Nephron progenitor cell (in vitro differentiated cells): ENCODE measurements around the gene TUBB.
A peak's percentile ranks its signal among the peaks of the same experiment; 100 is the strongest.

Source experiments
- DNase-seq: peaks from one replicate; pipeline ENCODE4 v3.0.0; 2021
- H3K27ac Mint-ChIP-seq: 2 replicates; pipeline ENCODE4 v1.8.0; 2021; ENCODE audit warnings: mild to moderate bottlenecking, moderate library complexity, mixed read lengths
- H3K27me3 Mint-ChIP-seq: 2 replicates; pipeline ENCODE4 v1.8.0; 2021; ENCODE audit warnings: mild to moderate bottlenecking, low read depth, mixed read lengths; ENCODE audit not compliant: poor library complexity
- H3K36me3 Mint-ChIP-seq: 2 replicates; pipeline ENCODE4 v1.8.0; 2021; ENCODE audit warnings: low read depth, mixed read lengths
- H3K4me1 Mint-ChIP-seq: 2 replicates; pipeline ENCODE4 v1.8.0; 2021; ENCODE audit warnings: mixed read lengths
- H3K4me3 Mint-ChIP-seq: 2 replicates; pipeline ENCODE4 v1.8.0; 2021; ENCODE audit warnings: mild to moderate bottlenecking, moderate library complexity, mixed read lengths
- H3K9me3 Mint-ChIP-seq: 2 replicates; pipeline ENCODE4 v1.8.0; 2021; ENCODE audit warnings: mild to moderate bottlenecking, moderate library complexity, mixed read lengths
- CTCF ChIP-seq: fragments of 200-600 bp; sonication (generic); IDR thresholded peaks from 2 replicates; pipeline ENCODE4 v1.5.0; 2021; ENCODE audit warnings: antibody characterized with exemption

TUBB gene

GRCh38 chr6:30683980-30684338 is 36.2 kb upstream of the TUBB start:
- Mint-ChIP-seq H3K36me3 (peaks cover 34% of the 10 kb centered on the region), H3K9me3 (no peaks in the 10 kb centered on the region), H3K27me3 (peaks cover 9% of the 10 kb centered on the region), H3K4me1 (peaks cover 86% of the 10 kb centered on the region), H3K4me3 (peak overlapping the region; percentile 87), H3K27ac (peak overlapping the region; percentile 86)
- DNase-seq, result no peak
- TF ChIP-seq CTCF, result no peak

GRCh38 chr6:30684386-30685156 is 35.6 kb upstream of the TUBB start:
- Mint-ChIP-seq H3K27ac (peak overlapping the region; percentile 98), H3K36me3 (peaks cover 30% of the 10 kb centered on the region), H3K27me3 (peaks cover 5% of the 10 kb centered on the region), H3K9me3 (no peaks in the 10 kb centered on the region), H3K4me1 (peaks cover 86% of the 10 kb centered on the region), H3K4me3 (peak overlapping the region; percentile 93)
- DNase-seq, result peak; percentile 14
- TF ChIP-seq CTCF, result no peak

- no peak for DNase-seq
- Mint-ChIP-seq H3K27ac (peak overlapping the region; percentile 98), H3K9me3 (no peaks in the 10 kb centered on the region), H3K27me3 (no peaks in the 10 kb centered on the region), H3K36me3 (peaks cover 26% of the 10 kb centered on the region), H3K4me3 (peak overlapping the region; percentile 93), H3K4me1 (peaks cover 86% of the 10 kb centered on the region)
- TF ChIP-seq CTCF, result no peak
These were observed 34.8 kb upstream of the TUBB start for GRCh38 chr6:30685157-30686008.

- Mint-ChIP-seq H3K9me3 (no peaks in the 10 kb centered on the region), H3K36me3 (peaks cover 20% of the 10 kb centered on the region), H3K27me3 (no peaks in the 10 kb centered on the region), H3K27ac (peak within 1 kb of the TSS; percentile 98), H3K4me1 (peaks cover 87% of the 10 kb centered on the region), H3K4me3 (peak within 1 kb of the TSS; percentile 93)
- DNase-seq, result peak; percentile 66
- no peak for TF ChIP-seq CTCF
These were observed 33.9 kb upstream of the TUBB start, which contains the start of gene PPP1R18 for GRCh38 chr6:30686009-30686907. TSS of gene PPP1R18 (minus strand) at chr6:30686645. CDS start at chr6:30686018, 627 bp downstream.

- no peak for TF ChIP-seq CTCF
- Mint-ChIP-seq H3K9me3 (no peaks in the 10 kb centered on the region), H3K27ac (peak overlapping the region; percentile 95), H3K4me3 (peak overlapping the region; percentile 93), H3K27me3 (no peaks in the 10 kb centered on the region), H3K4me1 (peaks cover 86% of the 10 kb centered on the region), H3K36me3 (peaks cover 13% of the 10 kb centered on the region)
- peak; percentile 92 for DNase-seq
These were observed 33.1 kb upstream of the TUBB start for GRCh38 chr6:30686908-30687658.
